ENCODE results near the gene PHLDA1.

Gene PHLDA1

GRCh38 chr12:76003355-76003638, 28.3 kb downstream of the PHLDA1 start:
- Histone ChIP-seq H3K4me2 (ENCODE audit: low read length) (no peak overlapping the region), H3K27me3 (ENCODE audit: insufficient read depth, low read length) (no peaks in the 10 kb centered on the region), H4K12ac (ENCODE audit: low read depth, low read length) (no peak overlapping the region), H4K91ac (ENCODE audit: low read depth, low read length) (no peak overlapping the region), H3K27ac (ENCODE audit: low read depth, low read length) (no peak overlapping the region), H3K4ac (ENCODE audit: low read depth, low read length) (no peak overlapping the region), H2AFZ (ENCODE audit: insufficient read depth, low read length, poor library complexity) (no peak overlapping the region), H2BK12ac (ENCODE audit: low read length) (no peak overlapping the region), H3K23ac (ENCODE audit: low read length) (no peak overlapping the region), H3K4me3 (ENCODE audit: low read depth, low read length) (no peak overlapping the region), H3K36me3 (ENCODE audit: control insufficient read depth in 1 of 2, insufficient read depth in 2 of 2, low read length in 2 of 2) (no peaks in the 10 kb centered on the region), H3K14ac (ENCODE audit: low read length) (no peak overlapping the region), H3K9me3 (ENCODE audit: insufficient read depth, low read depth, low read length) (peaks cover 5% of the 10 kb centered on the region), H3K4me1 (ENCODE audit: control insufficient read depth in 1 of 2, insufficient read depth in 2 of 2, low read length in 2 of 2) (no peaks in the 10 kb centered on the region), H2BK5ac (ENCODE audit: low read depth, low read length, poor library complexity) (no peak overlapping the region), H3K79me2 (ENCODE audit: control insufficient read depth, insufficient read depth, low read length, poor library complexity) (no peaks in the 10 kb centered on the region), H2BK120ac (ENCODE audit: insufficient read depth, low read length, poor library complexity) (no peak overlapping the region), H3K79me1 (ENCODE audit: low read length) (no peaks in the 10 kb centered on the region), H3K18ac (ENCODE audit: low read length) (no peak overlapping the region), H3K9ac (ENCODE audit: low read length) (no peak overlapping the region), H2AK5ac (ENCODE audit: low read length) (no peak overlapping the region), H4K8ac (ENCODE audit: low read depth, low read length) (no peak overlapping the region)
- no peak for DNase-seq
- no CpG with 5 or more reads among the region's 2 CpGs for WGBS (ENCODE audit: extremely low coverage, insufficient coverage, insufficient read length)

DNA sequence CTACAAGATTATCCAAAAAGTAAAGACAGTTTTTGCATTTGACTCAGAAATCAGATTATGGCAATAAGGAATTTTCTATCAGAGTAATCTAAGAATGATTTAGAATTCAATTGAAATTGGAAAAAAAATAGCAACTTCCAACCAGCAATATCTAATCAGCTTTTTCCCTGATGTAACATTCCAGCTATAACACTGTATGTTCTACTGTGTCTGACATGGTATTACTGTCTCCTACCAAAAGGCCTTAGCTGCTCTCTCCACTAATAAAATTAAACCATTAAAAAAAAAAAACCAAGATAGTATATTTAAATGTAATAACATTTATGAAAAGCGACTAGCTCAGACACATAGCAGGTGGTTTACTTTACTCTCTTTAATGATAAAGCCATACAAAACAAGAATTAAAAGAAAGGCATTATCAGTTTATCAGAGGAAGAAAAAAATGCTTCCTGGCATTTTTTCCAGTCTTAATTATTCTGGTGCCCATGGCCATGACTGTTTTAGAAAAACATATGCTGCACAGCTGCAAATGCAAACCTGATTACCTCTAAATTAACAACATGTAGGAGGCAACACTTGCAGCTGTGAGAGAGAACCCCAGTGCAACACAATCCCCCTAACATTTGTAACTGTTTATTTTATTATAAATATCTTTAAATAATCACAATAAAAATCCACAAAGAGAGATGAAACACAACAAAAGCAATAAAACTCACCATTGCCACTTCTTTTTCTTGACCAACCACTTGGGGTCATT, 28.8 kb downstream of the PHLDA1 start:
- Histone ChIP-seq H3K18ac (ENCODE audit: low read length) (no peak overlapping the region), H3K27me3 (ENCODE audit: insufficient read depth, low read length) (no peaks in the 10 kb centered on the region), H3K36me3 (ENCODE audit: control insufficient read depth in 1 of 2, insufficient read depth in 2 of 2, low read length in 2 of 2) (no peaks in the 10 kb centered on the region), H4K12ac (ENCODE audit: low read depth, low read length) (no peak overlapping the region), H2AFZ (ENCODE audit: insufficient read depth, low read length, poor library complexity) (no peak overlapping the region), H3K4me3 (ENCODE audit: low read depth, low read length) (no peak overlapping the region), H2BK5ac (ENCODE audit: low read depth, low read length, poor library complexity) (no peak overlapping the region), H3K79me2 (ENCODE audit: control insufficient read depth, insufficient read depth, low read length, poor library complexity) (no peaks in the 10 kb centered on the region), H3K4me2 (ENCODE audit: low read length) (no peak overlapping the region), H3K4me1 (ENCODE audit: control insufficient read depth in 1 of 2, insufficient read depth in 2 of 2, low read length in 2 of 2) (no peaks in the 10 kb centered on the region), H3K23ac (ENCODE audit: low read length) (no peak overlapping the region), H4K91ac (ENCODE audit: low read depth, low read length) (no peak overlapping the region), H3K4ac (ENCODE audit: low read depth, low read length) (no peak overlapping the region), H4K8ac (ENCODE audit: low read depth, low read length) (no peak overlapping the region), H3K27ac (ENCODE audit: low read depth, low read length) (no peak overlapping the region), H2BK120ac (ENCODE audit: insufficient read depth, low read length, poor library complexity) (no peak overlapping the region), H3K14ac (ENCODE audit: low read length) (no peak overlapping the region), H3K9ac (ENCODE audit: low read length) (no peak overlapping the region), H3K79me1 (ENCODE audit: low read length) (no peaks in the 10 kb centered on the region), H2BK12ac (ENCODE audit: low read length) (no peak overlapping the region), H3K9me3 (ENCODE audit: insufficient read depth, low read depth, low read length) (peaks cover 5% of the 10 kb centered on the region), H2AK5ac (ENCODE audit: low read length) (no peak overlapping the region)
- no peak for DNase-seq
- WGBS (ENCODE audit: extremely low coverage, insufficient coverage, insufficient read length) = no CpG with 5 or more reads among the region's 1 CpG

DNA sequence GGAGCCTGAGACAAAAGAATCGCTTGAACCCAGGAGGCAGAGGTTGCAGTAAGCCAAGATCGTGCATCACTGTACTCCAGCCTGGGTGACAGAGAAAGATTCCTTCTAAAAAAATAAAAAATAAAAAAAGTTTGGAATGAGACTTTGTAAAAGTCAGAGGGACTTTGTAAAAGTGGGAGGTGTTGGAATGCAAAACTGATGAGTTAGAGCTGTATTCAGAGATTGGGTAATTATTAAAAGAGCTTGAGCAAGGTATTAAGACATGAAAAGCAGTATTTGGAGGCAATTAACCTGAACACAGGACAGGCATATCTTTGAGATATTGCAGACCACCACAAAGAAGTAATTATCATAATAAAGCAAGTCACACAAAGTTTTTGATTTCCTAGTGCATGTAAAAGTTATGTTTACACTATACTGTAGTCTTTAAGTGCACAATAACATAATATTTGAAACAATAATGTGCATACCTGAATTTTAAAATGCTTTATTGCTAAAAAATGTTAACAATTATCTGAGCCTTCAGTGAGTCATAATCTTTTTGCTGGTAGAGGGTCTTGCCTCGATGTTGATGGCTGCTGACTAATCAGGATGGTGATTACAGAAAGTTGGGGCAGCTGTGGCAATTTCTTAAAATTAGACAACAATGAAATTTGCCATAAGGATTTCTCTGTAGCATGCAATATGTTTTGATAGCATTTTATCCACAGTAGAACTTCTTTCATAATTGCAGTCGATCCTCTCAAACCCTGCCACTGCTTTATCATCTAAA, 33.1 kb downstream of the PHLDA1 start:
- Histone ChIP-seq H3K14ac (ENCODE audit: low read length) (no peak overlapping the region), H3K36me3 (ENCODE audit: control insufficient read depth in 1 of 2, insufficient read depth in 2 of 2, low read length in 2 of 2) (no peaks in the 10 kb centered on the region), H3K79me1 (ENCODE audit: low read length) (no peaks in the 10 kb centered on the region), H3K18ac (ENCODE audit: low read length) (no peak overlapping the region), H4K8ac (ENCODE audit: low read depth, low read length) (no peak overlapping the region), H3K23ac (ENCODE audit: low read length) (no peak overlapping the region), H3K4ac (ENCODE audit: low read depth, low read length) (no peak overlapping the region), H2BK12ac (ENCODE audit: low read length) (no peak overlapping the region), H4K91ac (ENCODE audit: low read depth, low read length) (no peak overlapping the region), H3K9ac (ENCODE audit: low read length) (no peak overlapping the region), H3K4me2 (ENCODE audit: low read length) (no peak overlapping the region), H3K4me1 (ENCODE audit: control insufficient read depth in 1 of 2, insufficient read depth in 2 of 2, low read length in 2 of 2) (peaks cover 0 to 4% of the 10 kb centered on the region in 2 experiments), H2BK5ac (ENCODE audit: low read depth, low read length, poor library complexity) (no peak overlapping the region), H3K79me2 (ENCODE audit: control insufficient read depth, insufficient read depth, low read length, poor library complexity) (no peaks in the 10 kb centered on the region), H3K4me3 (ENCODE audit: low read depth, low read length) (no peak overlapping the region), H3K27ac (ENCODE audit: low read depth, low read length) (no peak overlapping the region), H3K9me3 (ENCODE audit: insufficient read depth, low read depth, low read length) (no peaks in the 10 kb centered on the region), H2AK5ac (ENCODE audit: low read length) (no peak overlapping the region), H2AFZ (ENCODE audit: insufficient read depth, low read length, poor library complexity) (no peak overlapping the region), H3K27me3 (ENCODE audit: insufficient read depth, low read length) (no peaks in the 10 kb centered on the region), H4K12ac (ENCODE audit: low read depth, low read length) (no peak overlapping the region), H2BK120ac (ENCODE audit: insufficient read depth, low read length, poor library complexity) (no peak overlapping the region)
- no CpG with 5 or more reads among the region's 4 CpGs for whole genome bisulfite sequencing (ENCODE audit: extremely low coverage, insufficient coverage, insufficient read length)
- DNase-seq = no peak

- Histone ChIP-seq H3K36me3 (ENCODE audit: control insufficient read depth in 1 of 2, insufficient read depth in 2 of 2, low read length in 2 of 2) (no peaks in the 10 kb centered on the region), H2AFZ (ENCODE audit: insufficient read depth, low read length, poor library complexity) (no peak overlapping the region), H3K23ac (ENCODE audit: low read length) (no peak overlapping the region), H3K27me3 (ENCODE audit: insufficient read depth, low read length) (no peaks in the 10 kb centered on the region), H3K27ac (ENCODE audit: low read depth, low read length) (no peak overlapping the region), H3K79me2 (ENCODE audit: control insufficient read depth, insufficient read depth, low read length, poor library complexity) (no peaks in the 10 kb centered on the region), H2BK12ac (ENCODE audit: low read length) (no peak overlapping the region), H3K18ac (ENCODE audit: low read length) (no peak overlapping the region), H3K9me3 (ENCODE audit: insufficient read depth, low read depth, low read length) (no peaks in the 10 kb centered on the region), H4K91ac (ENCODE audit: low read depth, low read length) (no peak overlapping the region), H2BK5ac (ENCODE audit: low read depth, low read length, poor library complexity) (no peak overlapping the region), H2BK120ac (ENCODE audit: insufficient read depth, low read length, poor library complexity) (no peak overlapping the region), H3K4me2 (ENCODE audit: low read length) (no peak overlapping the region), H2AK5ac (ENCODE audit: low read length) (no peak overlapping the region), H3K79me1 (ENCODE audit: low read length) (no peaks in the 10 kb centered on the region), H3K4me3 (ENCODE audit: low read depth, low read length) (no peak overlapping the region), H3K4ac (ENCODE audit: low read depth, low read length) (no peak overlapping the region), H3K9ac (ENCODE audit: low read length) (no peak overlapping the region), H4K8ac (ENCODE audit: low read depth, low read length) (no peak overlapping the region), H4K12ac (ENCODE audit: low read depth, low read length) (no peak overlapping the region), H3K4me1 (ENCODE audit: control insufficient read depth in 1 of 2, insufficient read depth in 2 of 2, low read length in 2 of 2) (peaks cover 0 to 4% of the 10 kb centered on the region in 2 experiments), H3K14ac (ENCODE audit: low read length) (no peak overlapping the region)
- DNase-seq = no peak
- no CpG with 5 or more reads among the region's 3 CpGs for WGBS (ENCODE audit: extremely low coverage, insufficient coverage, insufficient read length)
Measured at GRCh38 chr12:75997658-75998057, 33.9 kb downstream of the PHLDA1 start.
